Caco-2 (cell line): ENCODE results near the gene SLC25A42. TPM values are rescaled to one million over a fixed set of nuclear protein-coding genes. Genes with fewer than 3 reads are reported as not detected.

Source experiments
- BruUV-seq: library from RNA; stranded (reverse); fragments of 400-500 nt; replicated peaks from 2 replicates; lab custom pipeline; 2021; lab: Mats Ljungman, UMichigan
- CTCF ChIA-PET: fragments of 300-600 bp; sonication (Branson Sonifier 250); formaldehyde crosslinking; loops from one replicate; lab custom pipeline; 2022; ENCODE audit warnings: antibody characterized with exemption; lab: Charles Lee
- POLR2A ChIA-PET: fragments of 300-600 bp; sonication (Branson Sonifier 250); formaldehyde crosslinking; loops from one replicate; lab custom pipeline; 2022; ENCODE audit warnings: antibody characterized with exemption; lab: Charles Lee
- DNase-seq, 2 experiments: peaks; one replicate each; pipeline versions ENCODE4 v3.0.0 to v3.0.0-alpha.2; 2020 to 2022
- H3K27me3 ChIP-seq: replicated peaks from 2 replicates; pipeline ENCODE4 v1.6.0; 2011; ENCODE audit warnings: low read length; ENCODE audit not compliant: control insufficient read depth, insufficient read depth
- H3K36me3 ChIP-seq: 2 replicates; pipeline ENCODE4 v1.5.1; 2011; ENCODE audit warnings: low read length; ENCODE audit not compliant: control insufficient read depth, insufficient read depth
- H3K4me1 ChIP-seq: fragments of 250-450 bp; sonication (Bioruptor Pico); 2 replicates; pipeline ENCODE4 v1.5.1; 2020; ENCODE audit warnings: mild to moderate bottlenecking
- H3K4me3 ChIP-seq: 2 replicates; pipeline ENCODE4 v1.5.1; 2011; ENCODE audit warnings: low read depth, mild to moderate bottlenecking, control low read depth, low read length
- H3K9me3 ChIP-seq: fragments of 250-450 bp; sonication (Bioruptor Pico); 2 replicates; pipeline ENCODE4 v1.5.1; 2020; ENCODE audit warnings: mild to moderate bottlenecking, moderate library complexity
- H3K27ac Mint-ChIP-seq: one replicate; pipeline ENCODE4 v1.8.0; 2022; ENCODE audit warnings: mixed read lengths; ENCODE audit not compliant: unreplicated experiment
- H3K27me3 Mint-ChIP-seq: one replicate; pipeline ENCODE4 v1.8.0; 2022; ENCODE audit warnings: mixed read lengths; ENCODE audit not compliant: insufficient read depth, unreplicated experiment
- H3K36me3 Mint-ChIP-seq: one replicate; pipeline ENCODE4 v1.8.0; 2022; ENCODE audit warnings: mild to moderate bottlenecking, mixed read lengths; ENCODE audit not compliant: insufficient read depth, unreplicated experiment
- H3K4me1 Mint-ChIP-seq: one replicate; pipeline ENCODE4 v1.8.0; 2022; ENCODE audit warnings: low read depth, mixed read lengths; ENCODE audit not compliant: unreplicated experiment
- H3K4me3 Mint-ChIP-seq: one replicate; pipeline ENCODE4 v1.8.0; 2022; ENCODE audit warnings: mild to moderate bottlenecking, moderate library complexity, mixed read lengths; ENCODE audit not compliant: unreplicated experiment
- H3K9me3 Mint-ChIP-seq: one replicate; pipeline ENCODE4 v1.8.0; 2022; ENCODE audit warnings: mixed read lengths; ENCODE audit not compliant: unreplicated experiment
- intact Hi-C: fragments of 100-400 bp; cut with micrococcal nuclease; formaldehyde crosslinking; loops from one replicate; pipeline ENCODE4 v1.10.0; 2022; ENCODE audit not compliant: unreplicated experiment
- total RNA-seq: library from RNA; stranded (reverse); gene quantifications from 2 replicates; pipeline ENCODE4 v1.2.3, GENCODE V29; 2022
- TF ChIP-seq, protein P1 (sequence below), 2 experiments: fragments of 200-600 bp in 1 of 2; IDR thresholded peaks; 1 replicate in 1 of 2; 2 replicates in 1 of 2; pipeline versions ENCODE4 v1.5.1 to v1.8.0; 2011 to 2022; ENCODE audit warnings: antibody characterized with exemption in 1 of 2, control low read depth in 1 of 2, inconsistent platforms in 1 of 2, low read depth in 1 of 2, low read length in 1 of 2, mild to moderate bottlenecking in 1 of 2, moderate library complexity in 1 of 2; ENCODE audit not compliant: insufficient read depth in 1 of 2, severe bottlenecking in 1 of 2, unreplicated experiment in 1 of 2

SLC25A42 gene
- total RNA-seq, 1 experiment from 2014 or later: 4.5 TPM

DNA sequence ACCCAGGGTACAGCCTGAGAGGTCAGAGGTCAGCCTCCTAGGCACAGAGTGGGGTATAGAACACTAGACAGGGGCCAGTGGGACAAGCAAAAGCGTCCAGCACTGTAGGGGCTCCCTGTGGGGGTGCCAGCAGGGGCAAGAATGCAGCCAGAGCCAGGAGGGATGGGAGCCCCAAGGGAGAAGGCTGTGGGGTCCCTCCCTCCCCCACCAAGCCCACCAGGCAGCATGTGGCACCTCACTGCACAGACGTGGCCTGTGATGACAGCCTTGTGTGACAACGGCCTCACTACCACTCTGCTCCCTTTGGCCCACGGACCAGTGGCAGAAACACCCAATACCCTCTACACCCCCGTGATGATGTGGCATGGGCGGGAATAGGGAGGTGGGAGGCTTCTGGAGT is 20.3 kb upstream of the SLC25A42 start:
- no TSS peak for BruUV-seq
- CTCF ChIA-PET: no interaction called here
- H3K27me3 ChIP-seq: no peaks in the 10 kb centered on the region
- H3K4me3 ChIP-seq: no peak overlapping the region
- POLR2A ChIA-PET: no interaction called here
- H3K36me3 ChIP-seq: no peaks in the 10 kb centered on the region
- H3K9me3 ChIP-seq: no peaks in the 10 kb centered on the region
- Mint-ChIP-seq H3K4me3 (no peak overlapping the region), H3K9me3 (no peaks in the 10 kb centered on the region), H3K27me3 (no peaks in the 10 kb centered on the region), H3K4me1 (no peaks in the 10 kb centered on the region), H3K27ac (no peak overlapping the region), H3K36me3 (peaks cover 44% of the 10 kb centered on the region)
- no peak for DNase-seq
- TF ChIP-seq, protein P1, sequence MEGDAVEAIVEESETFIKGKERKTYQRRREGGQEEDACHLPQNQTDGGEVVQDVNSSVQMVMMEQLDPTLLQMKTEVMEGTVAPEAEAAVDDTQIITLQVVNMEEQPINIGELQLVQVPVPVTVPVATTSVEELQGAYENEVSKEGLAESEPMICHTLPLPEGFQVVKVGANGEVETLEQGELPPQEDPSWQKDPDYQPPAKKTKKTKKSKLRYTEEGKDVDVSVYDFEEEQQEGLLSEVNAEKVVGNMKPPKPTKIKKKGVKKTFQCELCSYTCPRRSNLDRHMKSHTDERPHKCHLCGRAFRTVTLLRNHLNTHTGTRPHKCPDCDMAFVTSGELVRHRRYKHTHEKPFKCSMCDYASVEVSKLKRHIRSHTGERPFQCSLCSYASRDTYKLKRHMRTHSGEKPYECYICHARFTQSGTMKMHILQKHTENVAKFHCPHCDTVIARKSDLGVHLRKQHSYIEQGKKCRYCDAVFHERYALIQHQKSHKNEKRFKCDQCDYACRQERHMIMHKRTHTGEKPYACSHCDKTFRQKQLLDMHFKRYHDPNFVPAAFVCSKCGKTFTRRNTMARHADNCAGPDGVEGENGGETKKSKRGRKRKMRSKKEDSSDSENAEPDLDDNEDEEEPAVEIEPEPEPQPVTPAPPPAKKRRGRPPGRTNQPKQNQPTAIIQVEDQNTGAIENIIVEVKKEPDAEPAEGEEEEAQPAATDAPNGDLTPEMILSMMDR (IDR thresholded peaks at IDR 0.05; ENCODE audit: insufficient read depth in 1 of 2, low read depth in 1 of 2, low read length in 1 of 2, severe bottlenecking in 1 of 2, unreplicated experiment in 1 of 2): no peak
- intact Hi-C loops: no loop called here
- H3K4me1 ChIP-seq: no peaks in the 10 kb centered on the region

- Histone ChIP-seq H3K4me1 (no peaks in the 10 kb centered on the region), H3K4me3 (no peak overlapping the region), H3K27me3 (no peaks in the 10 kb centered on the region), H3K9me3 (no peaks in the 10 kb centered on the region), H3K36me3 (no peaks in the 10 kb centered on the region)
- POLR2A ChIA-PET: no interaction called here
- Mint-ChIP-seq H3K4me3 (no peak overlapping the region), H3K27ac (no peak overlapping the region), H3K36me3 (peaks cover 41% of the 10 kb centered on the region), H3K9me3 (no peaks in the 10 kb centered on the region), H3K4me1 (no peaks in the 10 kb centered on the region), H3K27me3 (no peaks in the 10 kb centered on the region)
- intact Hi-C loops: no loop called here
- no TSS peak for BruUV-seq
- CTCF ChIA-PET: no interaction called here
- TF ChIP-seq, protein P1 (IDR thresholded peaks at IDR 0.05; ENCODE audit: insufficient read depth in 1 of 2, low read depth in 1 of 2, low read length in 1 of 2, severe bottlenecking in 1 of 2, unreplicated experiment in 1 of 2): no peak
- DNase-seq: no peak
These were observed 19.9 kb upstream of the SLC25A42 start for GRCh38 chr19:19043881-19044280.

DNA sequence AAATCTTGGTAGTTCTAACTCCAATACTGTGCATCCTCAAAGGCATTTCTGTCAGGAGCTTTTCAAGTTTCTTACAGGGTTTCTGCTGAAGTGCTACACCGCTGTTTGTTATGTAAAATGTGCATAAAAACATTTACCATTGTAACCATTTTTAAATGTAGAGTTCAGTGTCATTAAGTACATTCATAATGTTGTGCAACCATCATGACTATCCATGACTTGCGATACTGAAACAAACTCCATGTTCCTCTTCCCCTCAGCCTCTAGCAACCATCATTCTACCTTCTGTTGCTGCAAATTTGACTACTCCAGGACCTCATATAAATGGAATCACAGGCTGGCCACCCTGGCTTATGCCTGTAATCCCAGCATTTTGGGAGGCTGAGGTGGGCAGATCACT is 14.4 kb upstream of the SLC25A42 start:
- TF ChIP-seq, protein P1 (IDR thresholded peaks at IDR 0.05; ENCODE audit: insufficient read depth in 1 of 2, low read depth in 1 of 2, low read length in 1 of 2, severe bottlenecking in 1 of 2, unreplicated experiment in 1 of 2): no peak
- Histone ChIP-seq H3K4me1 (no peaks in the 10 kb centered on the region), H3K9me3 (no peaks in the 10 kb centered on the region), H3K4me3 (no peak overlapping the region), H3K27me3 (no peaks in the 10 kb centered on the region), H3K36me3 (peaks cover 2% of the 10 kb centered on the region)
- ChIA-PET CTCF (no interaction called here), POLR2A (no interaction called here)
- no peak overlapping the region for H3K4me3 Mint-ChIP-seq
- H3K27ac Mint-ChIP-seq: no peak overlapping the region
- H3K36me3 Mint-ChIP-seq: peaks cover 49% of the 10 kb centered on the region
- no peaks in the 10 kb centered on the region for H3K4me1 Mint-ChIP-seq
- no peak for DNase-seq
- BruUV-seq: no TSS peak
- no peaks in the 10 kb centered on the region for H3K9me3 Mint-ChIP-seq
- H3K27me3 Mint-ChIP-seq: no peaks in the 10 kb centered on the region
- intact Hi-C loops: no loop called here
